NCI-H748 treated with DMSO at 0.1 percent for 48 hours (cell line): ENCODE results near the gene CDK14.

ENCODE experiments used
- DNase-seq: peaks from one replicate; lab custom pipeline; 2025; lab: John Stamatoyannopoulos, UW

CDK14 gene

DNA sequence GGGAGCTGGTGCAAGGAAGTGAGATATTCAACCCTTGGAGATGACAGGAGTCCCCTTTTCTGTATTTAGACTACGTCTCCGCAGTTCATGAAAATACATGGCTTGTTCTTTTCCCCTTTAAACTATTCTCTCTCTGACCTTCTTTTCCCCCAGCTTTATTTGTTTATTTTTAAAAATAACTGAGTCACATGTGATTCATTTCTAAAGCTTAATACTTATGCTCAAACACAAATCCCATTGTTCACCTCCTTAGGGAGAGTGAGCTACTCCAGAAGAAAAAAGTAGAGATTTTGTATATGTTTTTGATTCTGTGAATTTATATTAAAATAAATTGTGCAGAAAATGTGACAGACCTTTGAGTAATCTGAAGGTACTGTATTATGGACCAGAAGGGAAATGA lies 632.2 kb downstream of the CDK14 start:
- DNase-seq, result no peak

GRCh38 chr7:91228927-91229558 lies 632.9 kb downstream of the CDK14 start:
- DNase-seq, result no peak

DNA sequence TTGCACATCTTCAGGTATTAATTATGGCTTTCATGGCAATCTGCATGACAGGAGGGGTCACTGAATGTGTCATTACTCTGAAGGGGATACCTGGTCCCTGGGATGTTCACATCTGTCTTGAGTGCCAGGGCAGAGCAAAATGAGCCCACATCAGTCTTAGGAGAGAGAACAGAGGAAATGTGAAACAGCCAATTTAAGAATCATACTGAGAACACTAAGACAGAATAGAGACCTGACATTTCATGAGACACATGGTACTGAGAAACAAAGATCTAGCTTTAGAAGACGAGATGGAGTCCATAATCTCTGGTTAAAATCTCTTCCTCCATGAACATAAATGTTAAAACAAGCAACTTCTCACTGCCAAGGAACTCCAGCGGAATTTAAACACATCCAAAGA lies 634.0 kb downstream of the CDK14 start:
- no peak for DNase-seq

DNA sequence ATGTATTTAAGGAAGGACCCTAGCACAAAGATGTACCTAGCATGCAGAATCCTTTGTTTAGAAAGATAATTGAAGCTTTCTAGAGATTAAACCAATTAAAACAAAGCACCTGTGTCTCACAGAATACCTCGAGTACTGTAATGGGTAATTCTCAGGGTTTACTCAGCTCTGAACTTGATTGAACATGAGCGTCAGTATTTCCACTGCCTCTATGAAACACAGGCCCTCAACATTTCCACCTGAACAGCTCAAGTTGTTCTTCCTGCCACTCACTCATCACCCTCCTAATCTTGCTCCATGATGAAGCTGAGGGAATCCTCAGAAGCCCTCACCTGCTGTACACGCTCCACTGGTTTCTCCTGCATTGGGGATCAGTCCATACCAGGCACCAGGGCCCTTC lies 634.4 kb downstream of the CDK14 start:
- no peak for DNase-seq

DNA sequence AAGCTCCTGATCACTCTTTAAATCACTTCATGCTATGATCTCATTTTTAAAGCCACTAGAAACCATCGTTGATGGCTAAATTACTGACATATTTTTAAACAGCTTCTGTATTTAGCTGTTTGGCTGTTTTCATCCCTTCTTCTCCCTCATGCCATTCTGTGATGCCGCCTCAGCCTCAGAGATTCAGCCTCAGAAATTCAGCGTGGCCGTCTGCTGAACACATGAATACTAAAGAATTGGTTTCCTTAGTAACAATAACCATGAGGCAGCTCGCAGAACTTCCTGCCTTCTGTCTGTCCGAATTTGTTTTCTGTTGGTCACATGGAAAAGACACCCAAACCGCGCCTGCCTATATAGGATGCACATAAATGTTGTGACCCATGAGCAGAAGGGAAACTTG lies 637.1 kb downstream of the CDK14 start:
- DNase-seq, result no peak

- no peak for DNase-seq
Measured at GRCh38 chr7:91235211-91235832, 639.2 kb downstream of the CDK14 start.

GRCh38 chr7:91239171-91239604 lies 643.1 kb downstream of the CDK14 start:
- no peak for DNase-seq

DNA sequence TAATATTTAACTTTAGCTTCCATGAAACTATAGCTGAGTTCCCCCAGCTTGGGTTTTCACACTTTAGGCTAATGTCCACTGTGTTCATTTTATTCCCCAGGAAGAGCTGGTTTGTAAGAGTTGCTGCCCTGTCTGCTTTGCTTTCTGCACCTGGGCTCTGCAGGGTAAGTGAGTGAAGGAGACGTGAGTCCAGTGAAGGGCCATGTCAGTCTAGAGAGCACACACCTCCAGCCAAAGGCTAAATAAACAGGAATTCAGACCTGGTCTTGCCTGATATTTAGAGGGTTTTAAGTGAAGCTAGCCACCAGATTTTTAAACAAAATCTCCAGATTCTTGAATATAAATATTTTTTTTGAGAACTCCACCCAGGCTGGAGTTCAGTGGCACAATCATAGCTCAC lies 643.7 kb downstream of the CDK14 start:
- no peak for DNase-seq

- DNase-seq, result no peak
Measured at GRCh38 chr7:91240376-91240941, 644.3 kb downstream of the CDK14 start.

- no peak for DNase-seq
Measured at GRCh38 chr7:91242097-91242844, 646.1 kb downstream of the CDK14 start.

- DNase-seq, result no peak
Measured at GRCh38 chr7:91243591-91244301, 647.6 kb downstream of the CDK14 start.

DNA sequence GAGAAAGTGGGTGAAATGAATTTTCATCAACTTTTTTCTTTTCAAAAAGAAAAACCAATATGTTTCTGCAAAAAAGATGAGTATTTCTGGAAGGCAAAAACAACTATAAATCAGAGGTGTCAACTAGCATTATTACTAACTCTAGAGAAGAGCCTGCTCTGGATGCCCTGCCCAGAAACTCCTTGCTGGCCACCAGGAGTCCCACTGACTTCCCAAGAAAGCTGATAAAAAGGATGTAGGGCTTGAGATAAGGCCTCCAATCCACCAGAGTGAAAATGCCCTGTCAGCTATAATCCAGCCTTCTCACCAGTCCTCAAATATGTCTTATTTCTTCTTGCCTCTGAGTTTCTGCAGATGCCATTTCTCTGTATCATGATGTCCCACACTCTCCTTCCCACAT lies 651.4 kb downstream of the CDK14 start:
- no peak for DNase-seq

- no peak for DNase-seq
Measured at GRCh38 chr7:91248996-91249395, 652.9 kb downstream of the CDK14 start.

DNA sequence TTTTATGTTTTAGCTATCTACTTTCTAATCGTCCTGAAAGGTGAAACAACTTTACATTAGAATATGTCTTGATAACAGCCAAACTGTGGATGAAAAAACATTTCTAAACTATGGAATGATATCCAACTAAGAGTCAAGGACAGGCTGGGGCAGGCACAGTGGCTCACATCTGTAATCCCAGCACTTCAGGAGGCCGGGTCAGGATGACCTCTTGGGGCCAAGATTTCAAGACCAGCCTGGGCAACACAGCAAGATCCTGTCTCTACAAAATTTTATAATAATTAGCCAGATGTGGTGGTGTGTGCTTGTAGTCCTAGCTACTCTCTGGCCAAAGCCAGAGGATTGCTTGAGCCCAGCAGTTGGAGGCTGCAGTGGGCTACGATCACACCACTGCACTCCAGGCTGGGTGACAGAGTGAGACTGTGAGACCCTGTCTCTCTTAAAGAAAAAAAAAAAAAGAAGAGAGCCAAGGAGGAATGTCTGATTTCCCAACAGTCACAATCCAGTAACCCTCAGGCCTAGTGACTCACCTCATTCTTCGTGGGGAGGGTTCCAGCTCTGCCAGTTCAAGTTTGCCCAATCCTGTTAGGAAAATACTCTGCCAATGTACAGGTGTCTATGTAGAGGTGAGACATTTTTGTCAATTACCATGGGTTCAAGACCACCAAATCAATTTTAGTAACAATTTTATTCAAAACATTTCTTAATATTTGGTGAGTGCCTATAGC lies 653.5 kb downstream of the CDK14 start:
- DNase-seq, result no peak

GRCh38 chr7:91250706-91251105 lies 654.6 kb downstream of the CDK14 start:
- DNase-seq, result no peak

DNA sequence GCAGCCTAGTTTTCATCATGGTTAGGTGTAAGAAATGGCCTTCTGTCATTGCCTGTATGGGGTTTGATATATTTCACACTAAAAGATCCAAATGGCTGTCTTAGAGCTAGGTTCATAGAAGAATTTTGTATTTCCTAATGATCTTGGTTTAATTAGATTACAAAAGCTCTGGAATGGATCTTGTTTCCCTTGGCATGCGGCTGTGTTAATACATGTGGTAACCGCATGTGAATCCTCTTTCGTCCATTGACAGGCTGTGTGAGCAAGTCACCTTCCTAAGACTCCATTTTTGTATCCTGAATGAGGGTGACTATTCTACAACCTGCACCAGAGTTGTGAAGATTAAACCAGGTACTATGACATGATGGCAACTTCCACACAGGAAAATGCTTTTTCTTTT lies 655.8 kb downstream of the CDK14 start:
- DNase-seq, result no peak
